HUDEP-2 (cell line): ENCODE measurements around the gene RNASE11.

ENCODE experiments used
- DNase-seq, 76 experiments: peaks; one replicate each; lab custom pipeline; 2025; ENCODE audit not compliant: unreplicated experiment in 76 of 76; lab: John Stamatoyannopoulos, UW

Gene RNASE11

DNA sequence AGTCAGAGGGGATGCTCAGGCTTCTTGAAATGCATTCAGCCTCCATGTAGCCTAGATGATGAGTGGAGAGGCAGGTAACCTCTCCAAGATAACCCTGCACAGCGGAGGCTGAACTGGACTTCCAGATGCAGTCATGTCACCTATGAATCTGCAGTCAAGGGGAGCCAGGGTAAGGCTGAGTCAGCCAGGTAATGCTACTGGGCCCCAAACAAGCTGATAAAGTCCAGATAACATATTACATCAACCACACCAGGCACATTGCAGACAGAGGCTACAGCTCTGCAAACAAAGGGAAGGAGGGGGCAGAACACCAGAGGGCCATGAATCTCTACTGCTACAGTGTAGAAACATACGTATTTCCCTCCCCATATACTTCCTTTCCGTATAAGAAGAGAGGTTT, 40.9 kb downstream of the RNASE11 start:
- DNase-seq = no peak

DNA sequence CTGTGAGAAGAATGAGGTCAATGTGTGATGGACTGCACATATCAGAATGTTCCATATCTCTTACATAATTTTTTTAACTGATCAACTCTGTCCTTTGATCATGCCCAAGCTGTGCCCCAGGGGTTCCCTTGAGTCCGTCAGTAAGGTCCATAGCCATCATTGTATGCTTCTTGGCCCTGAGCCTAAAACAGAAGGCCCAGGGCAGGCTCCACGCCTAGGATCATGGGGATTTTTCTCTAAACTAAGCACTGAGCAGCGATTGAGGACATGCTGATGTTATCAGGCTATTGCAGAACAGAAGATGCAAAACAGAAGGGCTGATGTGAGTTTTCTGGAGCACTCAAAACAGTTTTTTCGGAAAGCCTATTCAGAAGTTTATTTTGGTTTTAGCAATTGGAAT, 47.9 kb downstream of the RNASE11 start:
- DNase-seq = peak in 1 of 76 experiments; percentile 2
